HG03571 (cell line): ENCODE measurements around the gene ZIM2.
"Not testable (repeated sequence)": the region's sequence is repeated elsewhere in the genome, so short reads cannot be mapped to it uniquely, and the experiment has no call there.

ENCODE experiments used
- ATAC-seq: cut with Tn5 transposase; IDR thresholded peaks from one replicate; pipeline ENCODE4 v1.9.1; 2021; ENCODE audit not compliant: unreplicated experiment

The ZIM2 gene

DNA sequence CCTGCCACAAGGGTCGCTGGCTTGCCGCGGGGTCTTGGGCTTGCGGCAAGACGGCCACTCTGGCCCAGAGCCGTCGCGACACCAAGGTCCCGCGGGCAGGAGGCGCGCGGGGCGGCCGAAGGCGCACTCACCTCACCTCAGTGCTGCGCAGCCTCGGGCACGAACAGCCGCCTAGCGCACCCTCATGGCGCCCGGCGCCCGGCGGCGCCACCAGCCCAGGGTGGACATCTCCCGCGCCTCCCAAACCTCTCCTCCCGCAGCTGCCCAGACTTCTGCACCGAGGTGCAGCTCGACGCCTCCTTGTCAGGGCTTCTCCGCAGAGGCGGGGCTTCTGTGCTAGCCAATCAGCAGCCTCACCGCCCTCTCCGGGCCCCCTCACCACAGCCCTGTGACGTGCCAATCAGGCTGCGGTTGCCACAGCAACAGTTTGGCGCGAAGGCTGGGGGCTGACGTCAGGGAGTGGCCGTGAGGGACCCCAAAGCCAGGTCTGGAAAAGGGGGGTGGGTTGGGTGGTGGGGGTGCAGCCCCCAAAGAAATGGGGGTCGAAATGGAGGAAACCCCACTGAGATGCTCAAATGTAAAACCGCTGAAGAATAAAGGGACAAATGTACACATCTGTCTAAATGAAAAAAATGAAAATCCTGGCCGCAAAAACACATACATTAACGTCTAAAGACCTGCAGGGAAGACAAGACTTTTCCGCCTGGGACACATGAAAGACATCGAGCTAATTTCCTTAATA, at the start of gene ZIM2, which contains the start of gene PEG3:
ZIM2 (minus strand) TSS at position 276 of the 742 bp plus-strand sequence. CDS start 16,449 bp downstream, outside the sequence.
PEG3 (minus strand) TSS at position 276 of the 742 bp plus-strand sequence. CDS start 16,071 bp downstream, outside the sequence.
- no peak for ATAC-seq

GRCh38 chr19:56885173-56885985, 44.9 kb upstream of the ZIM2 start:
- ATAC-seq = no peak

GRCh38 chr19:56884441-56884840, 43.9 kb upstream of the ZIM2 start:
- ATAC-seq = no peak

GRCh38 chr19:56880592-56881190, 40.2 kb upstream of the ZIM2 start:
- ATAC-seq = no peak

DNA sequence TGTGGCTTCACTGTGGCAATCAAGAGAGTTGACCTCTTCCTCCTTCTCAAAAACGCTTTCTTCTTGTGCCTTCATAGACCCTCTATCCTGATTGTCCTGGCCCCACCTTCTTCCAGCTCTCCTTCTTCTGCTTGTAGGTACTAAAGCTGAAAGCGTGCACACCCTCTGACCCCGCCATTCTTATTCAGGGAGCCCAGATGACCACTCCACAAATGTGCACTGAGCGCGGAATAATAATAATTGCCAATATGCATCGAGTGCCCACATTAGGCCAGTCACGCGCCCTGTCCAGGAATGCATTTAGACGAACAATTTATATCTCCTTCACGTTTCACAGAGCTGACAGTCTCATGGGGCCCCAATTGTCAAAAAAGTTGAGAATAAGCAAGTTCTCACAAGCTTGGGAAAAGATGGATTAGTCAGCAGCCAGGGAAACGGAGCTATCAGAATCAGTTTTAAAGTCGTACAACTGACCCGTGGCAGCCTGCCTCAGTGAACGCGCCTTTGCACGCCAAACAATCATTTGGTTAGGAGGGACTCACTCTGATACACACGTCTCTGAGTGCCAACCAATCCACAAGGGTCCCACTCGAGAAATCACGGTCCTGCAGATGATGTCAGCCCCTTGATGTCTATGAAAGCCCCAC, 36.7 kb upstream of the ZIM2 start:
- ATAC-seq = no peak

GRCh38 chr19:56875717-56876116, 35.2 kb upstream of the ZIM2 start:
- ATAC-seq = no peak

- ATAC-seq = no peak
Measured at GRCh38 chr19:56874530-56874929, 34.0 kb upstream of the ZIM2 start.

- ATAC-seq = no peak
Measured at GRCh38 chr19:56873493-56873892, 33.0 kb upstream of the ZIM2 start.

DNA sequence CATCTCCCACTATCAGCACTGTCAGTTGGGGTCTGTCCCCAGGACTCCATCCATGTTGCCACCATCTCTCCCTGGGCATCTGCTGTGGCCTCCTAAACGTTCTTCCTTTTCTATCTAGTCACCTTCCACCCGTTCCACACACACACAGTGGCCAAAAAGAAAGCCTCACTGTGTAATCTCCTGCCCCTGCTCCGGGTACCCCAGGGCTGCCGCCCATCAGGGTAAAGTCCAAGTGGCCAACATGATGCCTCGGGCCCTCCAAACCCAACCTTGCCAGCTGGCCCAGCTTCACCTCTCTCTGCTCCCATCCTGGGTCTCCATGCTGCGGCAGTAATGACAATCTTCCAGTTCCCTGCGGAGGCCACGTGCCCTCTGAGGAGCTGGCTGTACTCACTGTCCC, 29.4 kb upstream of the ZIM2 start:
- no peak for ATAC-seq

GRCh38 chr19:56868446-56868845, 27.9 kb upstream of the ZIM2 start:
- no peak for ATAC-seq

DNA sequence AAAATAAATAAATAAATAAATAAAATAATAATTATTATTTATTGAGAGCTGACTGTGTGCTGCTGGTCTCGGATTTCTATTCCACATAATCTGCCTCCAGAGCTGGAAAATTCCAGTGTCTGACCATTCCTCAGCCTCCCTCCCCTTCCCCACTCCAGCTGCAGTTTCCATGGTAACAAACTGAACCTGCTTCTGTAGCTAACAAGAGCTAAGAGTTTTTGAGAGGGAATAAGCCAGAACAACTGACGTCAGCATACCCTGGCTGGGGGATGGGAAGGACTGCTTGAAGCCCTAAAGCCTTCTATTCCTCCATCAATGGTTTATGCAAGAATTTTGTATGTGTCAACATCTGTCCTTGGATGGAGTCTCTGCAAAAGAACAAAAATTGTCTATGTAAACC, 26.0 kb upstream of the ZIM2 start:
- no peak for ATAC-seq

- no peak for ATAC-seq
Measured at GRCh38 chr19:56864443-56865125, 24.1 kb upstream of the ZIM2 start.

DNA sequence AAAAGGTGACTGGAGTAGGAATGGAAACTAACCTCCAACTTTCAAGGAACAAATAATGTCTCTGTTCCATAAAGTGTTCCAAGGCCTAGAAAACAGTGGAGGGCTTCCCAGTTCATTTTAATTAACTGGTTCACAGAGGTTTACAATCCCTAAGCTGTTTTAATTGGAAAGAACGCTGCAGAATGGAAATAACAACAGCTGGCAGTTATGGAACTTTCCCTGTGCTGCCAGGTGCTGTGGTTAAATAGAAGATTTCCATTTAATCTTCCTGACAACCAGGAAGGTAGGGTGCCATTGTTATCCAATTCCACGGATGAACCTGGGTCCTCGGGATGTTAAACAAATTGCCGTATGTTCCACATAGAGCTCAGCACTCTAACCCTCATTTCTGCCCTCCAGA, 22.2 kb upstream of the ZIM2 start:
- no peak for ATAC-seq

DNA sequence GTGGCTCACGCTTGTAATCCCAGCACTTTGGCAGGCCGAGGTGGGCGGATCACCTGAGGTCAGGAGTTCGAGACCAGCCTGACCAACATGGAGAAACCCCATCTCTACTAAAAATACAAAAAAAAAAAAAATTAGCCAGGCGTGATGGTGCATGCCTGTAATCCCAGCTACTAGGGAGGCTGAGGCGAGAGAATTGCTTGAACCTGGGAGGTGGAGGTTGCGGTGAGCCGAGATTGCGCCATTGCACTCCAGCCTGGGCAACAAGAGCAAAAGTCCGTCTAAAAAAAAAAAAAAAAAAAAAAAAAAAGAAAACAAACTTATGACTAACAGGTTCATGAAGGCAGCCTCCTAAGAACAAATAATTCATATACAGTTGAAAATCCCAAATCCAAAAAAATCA, 19.9 kb upstream of the ZIM2 start:
- ATAC-seq = not testable (repeated sequence)

GRCh38 chr19:56858026-56858425, 17.5 kb upstream of the ZIM2 start:
- ATAC-seq = no peak

- no peak for ATAC-seq
Measured at GRCh38 chr19:56856822-56857221, 16.3 kb upstream of the ZIM2 start.

DNA sequence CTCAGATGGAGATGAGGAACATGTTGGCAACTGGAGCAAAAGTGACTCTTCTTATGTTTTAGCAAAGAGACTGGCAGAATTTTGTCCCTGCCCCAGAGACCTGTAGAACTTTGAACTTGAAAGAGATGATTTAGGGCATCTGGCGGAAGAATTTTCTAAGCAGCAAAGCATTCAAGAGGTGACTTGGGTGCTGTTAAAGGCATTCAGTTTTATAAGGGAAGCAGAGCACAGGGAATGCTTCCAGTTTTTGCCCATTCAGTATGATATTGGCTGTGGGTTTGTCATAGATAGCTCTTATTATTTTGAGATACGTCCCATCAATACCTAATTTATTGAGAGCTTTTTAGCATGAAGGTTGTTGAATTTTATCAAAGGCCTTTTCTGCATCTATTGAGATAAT, 11.8 kb upstream of the ZIM2 start:
- ATAC-seq = not testable (repeated sequence)

DNA sequence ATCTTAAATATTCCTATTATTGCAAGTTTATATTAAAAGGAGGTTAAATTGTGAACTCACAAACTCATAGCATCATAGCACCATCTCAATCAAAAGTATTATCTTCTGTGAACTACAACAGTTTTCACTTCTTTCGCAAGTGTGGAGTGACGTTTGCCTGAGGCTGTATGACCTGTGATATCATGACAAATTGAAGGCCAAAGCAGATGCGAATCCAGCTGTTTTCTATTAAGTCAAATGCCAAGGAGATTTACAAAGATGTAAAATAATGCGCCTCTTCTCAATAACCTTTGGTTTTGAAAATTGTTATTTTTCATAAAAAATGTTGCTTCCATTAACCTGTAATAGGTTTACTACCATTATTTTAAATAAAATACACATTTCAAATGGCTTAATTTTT, 7.6 kb upstream of the ZIM2 start:
- no peak for ATAC-seq

GRCh38 chr19:56842412-56842811, 1.9 kb upstream of the ZIM2 start:
- no peak for ATAC-seq

DNA sequence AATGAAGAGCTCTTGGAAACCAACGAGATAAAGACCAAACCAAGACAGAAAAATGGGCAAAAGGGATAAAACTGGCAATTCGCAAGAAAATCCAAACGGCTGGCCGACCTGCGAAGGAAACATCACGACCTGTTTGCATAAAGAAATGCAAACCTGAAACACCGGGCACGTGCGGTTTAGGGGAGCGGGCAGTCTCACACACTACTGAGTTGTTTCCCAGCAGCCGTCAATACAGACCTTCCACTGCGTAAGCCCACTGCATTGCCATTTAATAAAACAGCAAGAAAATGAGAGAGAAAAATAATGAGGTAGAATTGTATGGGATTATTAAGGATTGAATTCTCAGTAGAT, 642 bp upstream of the ZIM2 start:
- no peak for ATAC-seq
